ENCODE measurements around the gene SLC25A20. TPM values are rescaled to one million over a fixed set of nuclear protein-coding genes. Genes with fewer than 3 reads are reported as not detected.

The SLC25A20 gene
- total RNA-seq, 1 donor from 2014 or later, result 10.5 TPM

- peaks cover 4% of the 10 kb centered on the region for H3K9me3 Mint-ChIP-seq
- TF ChIP-seq CTCF (IDR thresholded peaks at IDR 0.05; ENCODE audit: unreplicated experiment), result no peak
- H3K4me3 Mint-ChIP-seq, result no peak overlapping the region
- no peaks in the 10 kb centered on the region for H3K27me3 Mint-ChIP-seq (ENCODE audit: low read depth)
- peaks cover 20% of the 10 kb centered on the region for H3K36me3 Mint-ChIP-seq
- peak overlapping the region; percentile 40 for H3K27ac Mint-ChIP-seq
- no peak for DNase-seq (ENCODE audit: low spot score in 2 of 2, unreplicated experiment in 2 of 2)
- H3K4me1 Mint-ChIP-seq, result peaks cover 35% of the 10 kb centered on the region
Measured at GRCh38 chr3:48928679-48929078, 30.0 kb upstream of the SLC25A20 start.

GRCh38 chr3:48927928-48928327 is 29.2 kb upstream of the SLC25A20 start:
- no peak for DNase-seq (ENCODE audit: low spot score in 2 of 2, unreplicated experiment in 2 of 2)
- H3K27me3 Mint-ChIP-seq (ENCODE audit: low read depth), result no peaks in the 10 kb centered on the region

GRCh38 chr3:48926425-48927392 is 28.0 kb upstream of the SLC25A20 start:
- Mint-ChIP-seq H3K4me1 (peaks cover 35% of the 10 kb centered on the region), H3K36me3 (peaks cover 10% of the 10 kb centered on the region), H3K27ac (peak overlapping the region; percentile 45), H3K27me3 (ENCODE audit: low read depth) (no peaks in the 10 kb centered on the region), H3K4me3 (no peak overlapping the region), H3K9me3 (no peaks in the 10 kb centered on the region)
- DNase-seq (ENCODE audit: low spot score in 2 of 2, unreplicated experiment in 2 of 2), result no peak
- TF ChIP-seq CTCF (IDR thresholded peaks at IDR 0.05; ENCODE audit: unreplicated experiment), result no peak

More at GRCh38 chr3:48927928-48928327, 29.2 kb upstream of the SLC25A20 start:
- Mint-ChIP-seq H3K27ac (peak overlapping the region; percentile 45), H3K4me1 (peaks cover 35% of the 10 kb centered on the region), H3K9me3 (peaks cover 4% of the 10 kb centered on the region), H3K36me3 (peaks cover 20% of the 10 kb centered on the region), H3K4me3 (no peak overlapping the region)
- no peak for TF ChIP-seq CTCF (IDR thresholded peaks at IDR 0.05; ENCODE audit: unreplicated experiment)

- no peak for DNase-seq (ENCODE audit: low spot score in 2 of 2, unreplicated experiment in 2 of 2)
- H3K9me3 Mint-ChIP-seq, result no peaks in the 10 kb centered on the region
Measured at GRCh38 chr3:48919215-48920138, 20.8 kb upstream of the SLC25A20 start.

More at GRCh38 chr3:48919215-48920138, 20.8 kb upstream of the SLC25A20 start:
- Mint-ChIP-seq H3K27ac (peak overlapping the region; percentile 95), H3K4me1 (peaks cover 19% of the 10 kb centered on the region), H3K36me3 (no peaks in the 10 kb centered on the region), H3K27me3 (ENCODE audit: low read depth) (no peaks in the 10 kb centered on the region), H3K4me3 (peak overlapping the region; percentile 96)
- no peak for TF ChIP-seq CTCF (IDR thresholded peaks at IDR 0.05; ENCODE audit: unreplicated experiment)

Measured in mesothelial cell of epicardium (in vitro differentiated cells).